ENCODE results near the gene CASKIN2.

GRCh38 chr17:75492555-75493168, 22.7 kb downstream of the CASKIN2 start:
- TF ChIP-seq POLR2A (IDR thresholded peaks at IDR 0.05): no peak
- TF ChIP-seq CTCF (IDR thresholded peaks at IDR 0.05): no peak
